COLO668 (cell line): ENCODE results near the gene CD164L2.
"Not testable (repeated sequence)": the region's sequence is repeated elsewhere in the genome, so short reads cannot be mapped to it uniquely, and the experiment has no call there.

ENCODE experiments used
- DNase-seq: peaks from one replicate; lab custom pipeline; 2025; ENCODE audit not compliant: unreplicated experiment; lab: John Stamatoyannopoulos, UW

Gene CD164L2

GRCh38 chr1:27391511-27392095 is 8.5 kb upstream of the CD164L2 start:
- peak; percentile 79 for DNase-seq

- DNase-seq: peak; percentile 85
Measured at GRCh38 chr1:27388337-27389005, 5.3 kb upstream of the CD164L2 start.

GRCh38 chr1:27384797-27385196 is 1.7 kb upstream of the CD164L2 start:
- not testable (repeated sequence) for DNase-seq

GRCh38 chr1:27383661-27384060 is 528 bp upstream of the CD164L2 start:
- DNase-seq: no peak

- DNase-seq: no peak
Measured at GRCh38 chr1:27381969-27382762, 967 bp downstream of the CD164L2 start.

DNA sequence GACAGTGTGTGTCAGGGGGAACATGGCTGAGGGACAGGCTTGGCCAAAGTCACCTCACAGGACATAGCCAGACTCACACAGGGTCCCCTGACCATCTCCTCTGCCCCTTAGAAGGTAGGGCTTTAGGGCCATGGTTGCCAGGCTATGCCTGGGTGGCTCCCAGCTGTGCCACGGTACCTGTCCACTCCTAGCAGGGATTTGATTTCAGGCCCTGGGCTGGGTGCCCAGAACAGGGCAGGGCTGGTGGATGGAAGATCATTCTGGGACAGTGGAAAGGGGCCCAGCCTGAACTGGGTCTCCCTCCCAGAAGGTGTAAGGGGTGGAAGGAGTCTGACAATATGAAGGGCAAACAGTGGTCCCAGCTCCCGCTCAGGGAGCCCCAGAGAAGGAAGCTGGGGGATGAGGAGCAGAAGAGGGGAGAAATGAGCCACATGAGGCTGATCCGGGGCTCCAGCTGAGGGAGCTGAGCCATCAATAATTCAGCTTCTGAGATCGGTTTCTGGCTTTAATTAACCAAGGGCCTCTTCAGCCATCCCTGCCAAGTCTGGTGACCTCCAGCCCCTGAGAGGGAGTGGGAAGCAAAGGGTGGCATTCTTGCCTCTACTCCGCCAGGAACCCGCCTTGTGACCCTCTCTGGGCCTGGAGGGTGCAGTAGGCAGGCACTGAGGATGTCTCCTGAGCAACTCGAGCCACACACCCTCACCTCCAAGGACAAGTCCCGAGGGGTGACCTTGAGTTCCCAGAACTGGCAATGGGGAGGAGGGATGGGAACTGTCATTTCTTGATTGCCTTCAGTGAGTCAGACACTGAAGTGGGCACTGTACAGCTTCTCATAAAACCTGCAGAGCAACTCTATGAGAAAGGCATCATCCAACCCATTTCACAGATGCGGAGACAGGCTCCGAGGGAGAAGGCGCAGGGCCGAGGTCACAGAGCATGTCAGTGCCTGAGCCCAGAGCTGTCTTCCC is 2.1 kb downstream of the CD164L2 start:
- no peak for DNase-seq

- DNase-seq: no peak
Measured at GRCh38 chr1:27380224-27380623, 2.9 kb downstream of the CD164L2 start.

DNA sequence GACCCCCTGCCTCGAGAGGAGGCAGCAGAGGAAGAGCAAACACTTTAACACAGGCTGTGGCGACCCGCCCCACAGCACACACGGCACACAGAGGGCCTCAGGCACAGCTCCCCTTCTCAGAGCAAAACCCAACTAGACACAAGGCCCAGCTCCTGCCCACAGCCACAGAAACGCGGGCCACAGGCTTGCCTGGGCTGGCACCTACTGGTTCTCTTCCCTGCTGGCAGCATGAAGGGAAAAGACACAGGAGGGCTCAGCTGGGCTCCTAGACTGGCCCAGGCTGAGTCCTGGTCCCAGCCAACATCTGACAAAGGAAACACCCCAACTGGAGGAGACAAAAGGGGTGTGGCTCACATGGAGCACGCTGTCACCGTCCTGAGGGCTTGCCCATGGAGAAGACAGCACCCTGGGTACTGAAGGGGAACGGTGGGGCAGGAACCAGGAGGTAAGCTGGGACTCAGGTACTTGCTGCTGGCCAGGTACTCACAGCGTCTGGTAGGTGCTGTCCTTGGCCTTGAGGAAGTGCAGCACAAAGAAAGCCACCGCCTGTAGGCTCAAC is 3.5 kb downstream of the CD164L2 start:
- no peak for DNase-seq

- DNase-seq: no peak
Measured at GRCh38 chr1:27377760-27378495, 5.2 kb downstream of the CD164L2 start.

DNA sequence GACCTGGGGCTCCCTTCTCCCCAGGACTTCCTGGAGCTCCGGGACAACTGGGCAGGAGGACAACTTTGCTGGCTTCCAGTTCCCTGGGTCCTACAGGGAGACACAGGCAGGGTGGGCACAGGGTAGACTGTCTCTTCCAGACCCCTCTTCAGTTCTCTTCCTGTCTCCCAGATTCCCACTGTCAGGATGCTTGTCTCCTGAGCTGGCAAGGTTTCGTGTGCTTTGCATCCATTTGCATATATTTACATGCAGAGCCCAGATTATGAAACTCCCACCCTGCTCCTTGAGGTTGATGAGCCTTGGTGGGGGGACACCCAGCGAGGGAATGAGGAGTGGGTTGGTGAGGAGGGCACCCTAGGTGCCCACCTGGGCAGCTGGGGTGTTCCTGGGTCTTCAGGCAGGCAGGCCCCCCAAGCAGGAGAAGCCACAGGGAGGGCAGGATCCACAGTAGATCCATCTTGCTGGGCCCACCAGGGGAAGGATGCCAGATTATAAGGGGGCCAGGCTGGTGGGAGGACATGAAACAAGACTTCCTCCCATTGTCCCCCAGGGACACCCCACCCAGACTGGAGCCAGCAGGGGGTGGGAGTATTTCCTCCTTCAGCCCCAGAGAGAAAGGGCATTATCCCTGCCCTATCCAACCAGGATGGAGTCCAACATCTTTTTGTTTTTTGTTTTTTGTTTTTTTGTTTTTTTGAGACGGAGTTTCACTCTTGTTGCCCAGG is 8.6 kb downstream of the CD164L2 start, which contains the start of gene FCN3:
Gene FCN3 (minus strand): TSS at position 463 of the 725 bp plus-strand sequence. CDS start 6 bp downstream, at position 457.
- DNase-seq: no peak

DNA sequence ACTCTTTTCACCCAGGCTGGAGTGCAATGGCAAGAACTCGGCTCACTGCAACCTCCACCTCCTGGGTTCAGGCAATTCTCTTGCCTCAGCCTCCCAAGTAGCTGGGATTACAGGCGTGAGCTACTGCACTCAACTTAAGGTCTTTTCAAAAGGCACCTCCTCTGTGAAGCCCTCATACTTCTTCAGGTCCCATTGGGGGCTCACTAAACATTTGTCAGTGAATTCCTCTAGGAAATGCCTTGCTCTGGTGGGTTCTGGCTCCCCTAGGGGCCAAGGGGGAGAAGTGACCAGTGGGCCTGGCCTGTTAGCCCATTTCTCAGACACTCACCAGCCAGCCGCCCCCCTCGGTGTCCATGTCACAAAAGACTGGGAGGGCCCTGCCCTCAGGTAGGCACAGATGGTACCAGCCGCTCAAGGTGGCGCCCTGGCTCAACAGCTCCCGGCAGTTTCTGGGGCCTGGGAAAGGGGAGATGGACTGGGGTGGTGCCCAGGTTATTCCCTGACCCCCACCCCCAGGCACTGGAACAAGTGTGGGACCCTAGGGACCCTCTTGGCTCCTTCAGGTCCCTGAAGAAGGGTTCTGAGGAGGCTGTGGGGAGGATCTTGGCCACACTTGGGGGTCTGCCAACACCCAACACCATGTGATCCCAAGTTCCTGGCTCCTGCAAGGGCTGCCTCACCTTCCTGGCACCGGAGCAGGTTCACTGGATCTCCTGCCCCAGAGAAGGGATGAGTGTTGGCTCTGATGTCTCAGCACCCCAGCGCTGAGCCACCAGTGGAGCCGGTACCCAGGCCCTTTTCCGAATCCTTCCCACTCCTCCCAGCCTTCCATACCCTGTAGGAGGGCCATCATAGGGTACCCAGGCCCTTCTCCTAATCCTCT is 10.1 kb downstream of the CD164L2 start:
- DNase-seq: no peak

DNA sequence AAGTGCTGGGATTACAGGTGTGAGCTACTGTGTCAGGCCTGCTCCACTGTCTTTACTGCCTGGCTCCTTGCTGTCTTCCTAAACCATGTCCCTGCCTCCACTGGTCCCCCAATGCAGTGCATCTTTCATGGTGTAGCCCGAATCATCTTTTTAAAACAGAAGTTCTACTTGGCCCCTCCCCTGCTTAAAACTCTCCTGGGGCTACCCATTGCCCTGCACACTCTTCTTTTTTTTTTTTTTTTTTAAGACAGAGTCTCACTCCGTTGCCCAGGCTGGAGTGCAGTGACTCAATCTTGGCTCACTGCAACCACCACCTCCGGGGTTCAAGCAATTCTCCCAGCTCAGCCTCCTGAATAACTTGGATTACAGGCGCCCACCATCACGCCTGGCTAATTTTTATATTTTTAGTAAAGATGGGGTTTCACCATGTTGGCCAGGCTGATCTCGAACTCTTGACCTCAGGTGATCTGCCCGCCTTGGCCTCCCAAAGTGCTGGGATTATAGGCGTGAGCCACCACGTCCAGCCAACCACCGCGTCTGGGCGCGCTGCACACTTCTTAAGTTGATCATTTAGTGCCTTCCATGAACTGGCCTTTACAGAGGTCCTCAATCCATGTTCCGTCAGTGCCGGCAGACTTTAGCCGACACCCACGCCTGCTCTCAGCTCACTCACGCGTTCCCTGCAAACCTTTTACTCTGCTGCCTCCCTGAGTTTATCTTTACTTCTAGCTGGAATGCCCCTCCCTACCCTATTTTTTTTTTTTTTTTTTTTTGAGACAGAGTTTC is 10.9 kb downstream of the CD164L2 start:
- DNase-seq: no peak

DNA sequence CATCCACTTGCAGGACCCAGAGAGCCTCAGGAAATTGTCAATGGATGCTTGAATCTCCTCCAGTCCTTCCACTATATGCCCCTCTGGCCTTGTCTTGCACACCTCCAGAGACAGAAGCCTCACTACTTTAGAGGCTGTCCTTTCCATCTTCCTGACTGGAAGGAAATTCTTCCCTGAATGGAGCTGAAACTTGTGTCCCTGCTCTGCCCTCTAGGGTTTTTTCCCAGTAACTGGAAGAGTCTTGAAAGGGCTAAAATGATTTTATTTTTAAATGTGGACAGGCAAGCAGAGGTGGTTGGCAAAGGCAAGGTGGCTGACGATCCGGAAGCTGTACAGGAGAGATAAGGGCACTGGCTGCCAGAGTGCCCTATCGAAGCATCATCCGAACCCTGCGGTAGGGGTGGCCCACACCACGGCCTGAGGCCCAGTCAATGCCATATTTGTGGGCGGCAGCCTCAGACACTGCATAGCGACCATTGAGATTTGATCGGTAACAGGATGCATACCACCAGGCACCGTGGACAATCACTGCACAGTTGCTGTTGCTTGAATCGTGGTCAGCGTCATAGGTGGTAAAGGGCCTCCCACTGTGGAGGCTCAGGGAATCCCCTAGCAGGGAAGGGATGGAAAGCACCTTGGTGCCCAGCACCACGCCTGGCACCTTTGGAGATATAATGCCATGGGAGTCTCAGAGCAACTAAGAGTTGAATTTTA is 14.1 kb downstream of the CD164L2 start:
- DNase-seq: no peak

DNA sequence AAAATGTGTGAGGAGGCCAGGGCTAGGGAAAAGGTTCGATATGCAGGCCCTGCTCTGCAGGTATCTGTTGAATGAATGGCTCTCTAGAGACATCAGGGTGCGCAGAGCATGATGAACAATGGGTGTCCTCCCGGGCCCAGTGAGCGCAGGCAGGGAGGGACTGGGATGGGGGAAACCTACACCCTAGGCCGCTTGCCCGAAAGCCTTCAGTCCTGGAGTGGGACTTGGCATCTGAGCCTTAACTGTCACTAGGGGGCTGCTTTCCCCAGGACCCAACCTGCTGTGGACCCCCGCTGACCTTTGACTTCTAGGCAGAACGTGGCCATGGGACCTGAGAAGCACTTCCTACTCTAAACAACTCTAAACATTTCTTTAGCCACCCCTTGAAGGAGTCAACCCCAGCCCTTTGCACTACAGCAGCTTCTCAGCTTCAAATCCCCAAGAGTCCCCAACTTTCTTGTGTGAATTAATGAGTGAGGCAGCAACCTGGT is 15.9 kb downstream of the CD164L2 start:
- DNase-seq: no peak

DNA sequence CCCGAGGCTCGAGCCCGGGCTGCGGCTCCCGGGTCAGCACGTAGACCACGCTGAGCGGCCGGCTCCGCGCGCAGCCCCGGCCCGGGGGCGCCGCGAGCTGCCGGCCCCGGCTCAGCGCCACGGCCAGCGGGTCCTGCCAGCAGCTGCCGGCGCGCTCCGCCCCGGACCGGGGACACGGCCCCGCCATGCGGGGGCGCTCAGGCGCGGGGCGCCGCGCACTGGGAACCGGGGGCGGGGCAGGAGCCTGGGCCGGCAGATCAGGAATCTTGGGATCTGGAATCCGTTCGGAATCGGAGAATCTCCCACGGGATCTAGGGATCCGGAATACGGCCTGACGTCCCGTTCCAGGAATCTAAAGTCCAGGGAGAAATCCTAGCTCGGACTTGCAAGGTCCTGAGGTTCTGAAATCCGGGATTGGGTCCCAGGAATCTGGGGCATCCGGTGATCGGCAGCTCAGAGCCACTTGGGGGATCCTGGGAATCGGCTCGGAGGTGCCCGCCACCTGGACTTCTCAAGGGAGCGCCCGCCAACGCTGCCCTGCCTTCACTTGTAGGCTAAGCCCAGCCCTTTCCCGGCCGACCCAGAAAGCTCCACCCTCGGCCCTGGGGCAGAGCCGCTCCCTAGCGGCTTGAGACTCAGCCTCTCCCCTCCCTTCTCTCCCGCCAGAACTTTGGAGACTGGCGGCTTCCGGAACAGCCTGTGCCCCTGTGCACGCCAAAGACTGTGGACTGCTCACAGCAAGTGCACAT is 16.5 kb downstream of the CD164L2 start, which contains the start of gene MAP3K6:
Gene MAP3K6 (minus strand): TSS at position 551 of the 749 bp plus-strand sequence. CDS start 364 bp downstream, at position 187.
- peak; percentile 90 for DNase-seq

GRCh38 chr1:27366113-27366410 is 17.1 kb downstream of the CD164L2 start:
- peak; percentile 90 for DNase-seq
